HG03378 (cell line): Measurements from ENCODE around the gene ZNF791.
"Not testable (repeated sequence)": the region's sequence is repeated elsewhere in the genome, so short reads cannot be mapped to it uniquely, and the experiment has no call there.

Experiments
- ATAC-seq: cut with Tn5 transposase; IDR thresholded peaks from one replicate; pipeline ENCODE4 v1.9.1; 2021; ENCODE audit warnings: mild to moderate bottlenecking, moderate library complexity; ENCODE audit not compliant: unreplicated experiment

ZNF791 gene

GRCh38 chr19:12628040-12629022 is 17.6 kb downstream of the ZNF791 start:
- no peak for ATAC-seq

- no peak for ATAC-seq
These were observed 18.5 kb downstream of the ZNF791 start for GRCh38 chr19:12629215-12629614.

GRCh38 chr19:12636631-12637030 is 25.9 kb downstream of the ZNF791 start:
- ATAC-seq, result no peak

GRCh38 chr19:12638611-12639182 is 28.0 kb downstream of the ZNF791 start:
- ATAC-seq, result no peak

- no peak for ATAC-seq
These were observed 29.3 kb downstream of the ZNF791 start for GRCh38 chr19:12639901-12640613.

GRCh38 chr19:12641456-12641855 is 30.7 kb downstream of the ZNF791 start:
- ATAC-seq, result no peak

- no peak for ATAC-seq
These were observed 31.8 kb downstream of the ZNF791 start for GRCh38 chr19:12642506-12642905.

GRCh38 chr19:12643716-12644115 is 33.0 kb downstream of the ZNF791 start:
- ATAC-seq, result not testable (repeated sequence)

GRCh38 chr19:12646551-12646950 is 35.8 kb downstream of the ZNF791 start:
- no peak for ATAC-seq

- ATAC-seq, result no peak
These were observed 36.3 kb downstream of the ZNF791 start for GRCh38 chr19:12647047-12647446.

GRCh38 chr19:12647490-12648071 is 36.9 kb downstream of the ZNF791 start:
- ATAC-seq, result no peak

- no peak for ATAC-seq
These were observed 37.4 kb downstream of the ZNF791 start for GRCh38 chr19:12648088-12648487.

- no peak for ATAC-seq
These were observed 39.2 kb downstream of the ZNF791 start for GRCh38 chr19:12649941-12650340.

GRCh38 chr19:12652219-12652618 is 41.5 kb downstream of the ZNF791 start:
- no peak for ATAC-seq

GRCh38 chr19:12655546-12655945 is 44.8 kb downstream of the ZNF791 start:
- ATAC-seq, result no peak

GRCh38 chr19:12656899-12657571 is 46.3 kb downstream of the ZNF791 start:
- no peak for ATAC-seq

- no peak for ATAC-seq
These were observed 47.2 kb downstream of the ZNF791 start for GRCh38 chr19:12657966-12658365.

GRCh38 chr19:12660980-12661379 is 50.3 kb downstream of the ZNF791 start:
- ATAC-seq, result no peak

GRCh38 chr19:12664406-12665280 is 53.9 kb downstream of the ZNF791 start:
- no peak for ATAC-seq

GRCh38 chr19:12665281-12665573 is 54.5 kb downstream of the ZNF791 start:
- ATAC-seq, result no peak
